Chondrocyte (in vitro differentiated cells): ENCODE measurements around the gene SELENOH. TPM values are rescaled to one million over a fixed set of nuclear protein-coding genes. Genes with fewer than 3 reads are reported as not detected.
"Not testable (repeated sequence)": the region's sequence is repeated elsewhere in the genome, so short reads cannot be mapped to it uniquely, and the experiment has no call there.

ENCODE experiments used
- DNase-seq: peaks from one replicate; pipeline ENCODE4 v3.0.0; 2021; ENCODE audit warnings: mixed read lengths, low spot score
- H3K27ac Mint-ChIP-seq: one replicate; pipeline ENCODE4 v1.8.0; 2021; ENCODE audit warnings: mild to moderate bottlenecking, moderate library complexity, mixed read lengths; ENCODE audit not compliant: unreplicated experiment
- H3K27me3 Mint-ChIP-seq: 2 replicates; pipeline ENCODE4 v1.8.0; 2021; ENCODE audit warnings: low read depth, mixed read lengths
- H3K36me3 Mint-ChIP-seq: 2 replicates; pipeline ENCODE4 v1.8.0; 2021; ENCODE audit warnings: low read depth, mixed read lengths
- H3K4me1 Mint-ChIP-seq: 2 replicates; pipeline ENCODE4 v1.8.0; 2021; ENCODE audit warnings: low read depth, mild to moderate bottlenecking, mixed read lengths
- H3K4me3 Mint-ChIP-seq: one replicate; pipeline ENCODE4 v1.8.0; 2021; ENCODE audit warnings: mild to moderate bottlenecking, moderate library complexity, mixed read lengths; ENCODE audit not compliant: unreplicated experiment
- H3K9me3 Mint-ChIP-seq: 2 replicates; pipeline ENCODE4 v1.8.0; 2021; ENCODE audit warnings: low read depth, mixed read lengths
- total RNA-seq: library from RNA; stranded (reverse); gene quantifications from 3 replicates; pipeline ENCODE4 v1.2.1, GENCODE V29; 2021
- TF ChIP-seq, protein P1 (sequence below): fragments of 200-600 bp; sonication (generic); IDR thresholded peaks from 2 replicates; pipeline ENCODE4 v1.5.0; 2021; ENCODE audit warnings: antibody characterized with exemption, mild to moderate bottlenecking, moderate library complexity

SELENOH gene
- total RNA-seq, 1 donor from 2014 or later: 87.3 TPM

GRCh38 chr11:57704932-57705331 lies 36.4 kb upstream of the SELENOH start:
- no peaks in the 10 kb centered on the region for H3K27me3 Mint-ChIP-seq
- H3K4me1 Mint-ChIP-seq: peaks cover 8% of the 10 kb centered on the region
- no peak overlapping the region for H3K4me3 Mint-ChIP-seq
- DNase-seq: no peak
- H3K36me3 Mint-ChIP-seq: peaks cover 19% of the 10 kb centered on the region
- TF ChIP-seq, protein P1, sequence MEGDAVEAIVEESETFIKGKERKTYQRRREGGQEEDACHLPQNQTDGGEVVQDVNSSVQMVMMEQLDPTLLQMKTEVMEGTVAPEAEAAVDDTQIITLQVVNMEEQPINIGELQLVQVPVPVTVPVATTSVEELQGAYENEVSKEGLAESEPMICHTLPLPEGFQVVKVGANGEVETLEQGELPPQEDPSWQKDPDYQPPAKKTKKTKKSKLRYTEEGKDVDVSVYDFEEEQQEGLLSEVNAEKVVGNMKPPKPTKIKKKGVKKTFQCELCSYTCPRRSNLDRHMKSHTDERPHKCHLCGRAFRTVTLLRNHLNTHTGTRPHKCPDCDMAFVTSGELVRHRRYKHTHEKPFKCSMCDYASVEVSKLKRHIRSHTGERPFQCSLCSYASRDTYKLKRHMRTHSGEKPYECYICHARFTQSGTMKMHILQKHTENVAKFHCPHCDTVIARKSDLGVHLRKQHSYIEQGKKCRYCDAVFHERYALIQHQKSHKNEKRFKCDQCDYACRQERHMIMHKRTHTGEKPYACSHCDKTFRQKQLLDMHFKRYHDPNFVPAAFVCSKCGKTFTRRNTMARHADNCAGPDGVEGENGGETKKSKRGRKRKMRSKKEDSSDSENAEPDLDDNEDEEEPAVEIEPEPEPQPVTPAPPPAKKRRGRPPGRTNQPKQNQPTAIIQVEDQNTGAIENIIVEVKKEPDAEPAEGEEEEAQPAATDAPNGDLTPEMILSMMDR: no peak
- no peaks in the 10 kb centered on the region for H3K9me3 Mint-ChIP-seq
- H3K27ac Mint-ChIP-seq: peak overlapping the region; percentile 15

DNA sequence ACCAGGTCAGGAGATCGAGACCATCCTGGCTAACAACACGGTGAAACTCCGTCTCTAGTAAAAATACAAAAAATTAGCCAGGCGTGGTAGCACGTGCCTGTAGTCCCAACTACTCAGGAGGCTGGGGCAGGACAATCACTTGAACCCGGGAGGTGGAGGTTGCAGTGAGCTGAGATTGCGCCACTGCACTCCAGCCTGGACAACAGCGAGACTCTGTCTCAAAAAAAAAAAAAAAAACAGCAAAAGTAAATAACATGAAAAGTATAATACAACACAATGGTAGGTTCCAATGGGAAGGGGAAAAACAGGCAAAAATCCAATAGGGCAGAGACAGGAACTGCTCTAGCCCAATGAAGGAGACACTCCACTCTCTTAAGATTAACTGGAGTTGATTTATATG lies 35.9 kb upstream of the SELENOH start:
- H3K9me3 Mint-ChIP-seq, DNase-seq, H3K27ac Mint-ChIP-seq, H3K4me3 Mint-ChIP-seq, H3K27me3 Mint-ChIP-seq: not testable (repeated sequence)
- Mint-ChIP-seq H3K4me1 (peaks cover 11% of the 10 kb centered on the region), H3K36me3 (peaks cover 17% of the 10 kb centered on the region)

- Mint-ChIP-seq H3K27me3 (no peaks in the 10 kb centered on the region), H3K4me3 (no peak overlapping the region), H3K27ac (no peak overlapping the region), H3K4me1 (peaks cover 38% of the 10 kb centered on the region), H3K36me3 (peaks cover 2% of the 10 kb centered on the region), H3K9me3 (no peaks in the 10 kb centered on the region)
- TF ChIP-seq, protein P1: no peak
- DNase-seq: no peak
These were observed 31.4 kb upstream of the SELENOH start for GRCh38 chr11:57709802-57710367.

- no peaks in the 10 kb centered on the region for H3K27me3 Mint-ChIP-seq
- peaks cover 38% of the 10 kb centered on the region for H3K4me1 Mint-ChIP-seq
- DNase-seq: no peak
- peak within 1 kb of the TSS; percentile 98 for H3K4me3 Mint-ChIP-seq
- peaks cover 2% of the 10 kb centered on the region for H3K36me3 Mint-ChIP-seq
- TF ChIP-seq, protein P1: no peak
- H3K27ac Mint-ChIP-seq: peak within 1 kb of the TSS; percentile 97
- H3K9me3 Mint-ChIP-seq: no peaks in the 10 kb centered on the region
These were observed 29.7 kb upstream of the SELENOH start, which contains the start of gene MED19 for GRCh38 chr11:57711414-57712255. Gene MED19, minus strand, starts transcription at chr11:57712215. Its CDS starts 36 bp downstream, at chr11:57712179.

GRCh38 chr11:57712256-57713150 lies 28.8 kb upstream of the SELENOH start, which contains the start of gene TMX2:
Gene TMX2, plus strand, starts transcription at chr11:57712593. Its CDS starts 26 bp downstream, at chr11:57712619.
- H3K4me3 Mint-ChIP-seq: peak within 1 kb of the TSS; percentile 98
- DNase-seq: no peak
- peak within 1 kb of the TSS; percentile 97 for H3K27ac Mint-ChIP-seq
- peaks cover under 1% of the 10 kb centered on the region for H3K36me3 Mint-ChIP-seq
- H3K4me1 Mint-ChIP-seq: peaks cover 38% of the 10 kb centered on the region
- TF ChIP-seq, protein P1: no peak
- no peaks in the 10 kb centered on the region for H3K27me3 Mint-ChIP-seq
- no peaks in the 10 kb centered on the region for H3K9me3 Mint-ChIP-seq
